ENCODE data around the gene PITPNC1. TPM values are rescaled to one million over a fixed set of nuclear protein-coding genes. Genes with fewer than 3 reads are reported as not detected.

Gene PITPNC1
- polyA plus RNA-seq, 1 of the 3 experiments (the other 2 are of a cell fraction) = 18.4 TPM

- TF ChIP-seq, protein P1, sequence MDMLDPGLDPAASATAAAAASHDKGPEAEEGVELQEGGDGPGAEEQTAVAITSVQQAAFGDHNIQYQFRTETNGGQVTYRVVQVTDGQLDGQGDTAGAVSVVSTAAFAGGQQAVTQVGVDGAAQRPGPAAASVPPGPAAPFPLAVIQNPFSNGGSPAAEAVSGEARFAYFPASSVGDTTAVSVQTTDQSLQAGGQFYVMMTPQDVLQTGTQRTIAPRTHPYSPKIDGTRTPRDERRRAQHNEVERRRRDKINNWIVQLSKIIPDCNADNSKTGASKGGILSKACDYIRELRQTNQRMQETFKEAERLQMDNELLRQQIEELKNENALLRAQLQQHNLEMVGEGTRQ (IDR thresholded peaks at IDR 0.05; ENCODE audit: borderline replicate concordance, low read depth, low read length) = 0 out of 2 replicates have a peak, but pooled peaks have one; percentile 2
- no peak for TF ChIP-seq TEAD4 (IDR thresholded peaks at IDR 0.05; ENCODE audit: borderline replicate concordance, insufficient read depth)
- TF ChIP-seq ELF1 (IDR thresholded peaks at IDR 0.05) = peak; percentile 46
- TF ChIP-seq TCF12 (IDR thresholded peaks at IDR 0.05) = no peak; the same call in 1 of the 2 replicates
- TF ChIP-seq USF1 (IDR thresholded peaks at IDR 0.05; ENCODE audit: borderline replicate concordance, low read depth) = no peak
- peak; percentile 53; the same call in 1 of the 2 replicates for TF ChIP-seq MAX (IDR thresholded peaks at IDR 0.05; ENCODE audit: low read depth)
- TF ChIP-seq IRF3 (IDR thresholded peaks at IDR 0.05; ENCODE audit: low read depth, low read length) = no peak
- peak; percentile 34; the same call in 1 of the 2 replicates for TF ChIP-seq GABPA (IDR thresholded peaks at IDR 0.05; ENCODE audit: low read depth)
- TF ChIP-seq MXI1 (IDR thresholded peaks at IDR 0.05; ENCODE audit: low read depth, low read length) = 0 out of 2 replicates have a peak, but pooled peaks have one; percentile 32
- no peak for TF ChIP-seq CHD2 (IDR thresholded peaks at IDR 0.05; ENCODE audit: low read length, partially characterized antibody)
- TF ChIP-seq FOXJ3 (CRISPR knock-in tag; IDR thresholded peaks at IDR 0.05) = peak; percentile 27; the same call in 1 of the 2 replicates
- TF ChIP-seq CTCF (IDR thresholded peaks at IDR 0.05) = peak; percentile 62
- peak; percentile 57; the same call in 1 of the 2 replicates for TF ChIP-seq FOSL2 (IDR thresholded peaks at IDR 0.05; ENCODE audit: borderline replicate concordance, low read depth)
- no peak for TF ChIP-seq RXRA (IDR thresholded peaks at IDR 0.05; ENCODE audit: borderline replicate concordance, low read depth)
- TF ChIP-seq, protein P2, sequence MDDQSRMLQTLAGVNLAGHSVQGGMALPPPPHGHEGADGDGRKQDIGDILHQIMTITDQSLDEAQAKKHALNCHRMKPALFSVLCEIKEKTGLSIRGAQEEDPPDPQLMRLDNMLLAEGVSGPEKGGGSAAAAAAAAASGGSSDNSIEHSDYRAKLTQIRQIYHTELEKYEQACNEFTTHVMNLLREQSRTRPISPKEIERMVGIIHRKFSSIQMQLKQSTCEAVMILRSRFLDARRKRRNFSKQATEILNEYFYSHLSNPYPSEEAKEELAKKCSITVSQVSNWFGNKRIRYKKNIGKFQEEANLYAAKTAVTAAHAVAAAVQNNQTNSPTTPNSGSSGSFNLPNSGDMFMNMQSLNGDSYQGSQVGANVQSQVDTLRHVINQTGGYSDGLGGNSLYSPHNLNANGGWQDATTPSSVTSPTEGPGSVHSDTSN (IDR thresholded peaks at IDR 0.05) = no peak
- no peak for TF ChIP-seq ZBTB33 (IDR thresholded peaks at IDR 0.05; ENCODE audit: borderline replicate concordance, low read depth)
- peak; percentile 87 for TF ChIP-seq SMC3 (IDR thresholded peaks at IDR 0.05; ENCODE audit: low read depth, low read length)
- TF ChIP-seq JUND (IDR thresholded peaks at IDR 0.05) = peak; percentile 29; the same call in 1 of the 2 replicates
- no peak for TF ChIP-seq YY1 (IDR thresholded peaks at IDR 0.05; ENCODE audit: low read depth)
- no peak for TF ChIP-seq GATA2 (CRISPR knock-in tag; IDR thresholded peaks at IDR 0.05)
- no peak for TF ChIP-seq MEF2A (IDR thresholded peaks at IDR 0.05; ENCODE audit: borderline replicate concordance, low read depth)
- TF ChIP-seq FOXM1 (IDR thresholded peaks at IDR 0.05; ENCODE audit: low read depth) = no peak
- no peak for TF ChIP-seq EZH2phosphoT487 (IDR thresholded peaks at IDR 0.05; ENCODE audit: borderline replicate concordance, low read depth)
Measured at GRCh38 chr17:67378454-67379250, 1.6 kb downstream of the PITPNC1 start (continued).
